ENCODE measurements around the gene STXBP5. TPM values are rescaled to one million over a fixed set of nuclear protein-coding genes. Genes with fewer than 3 reads are reported as not detected.

STXBP5 gene
- total and polyA plus RNA-seq, 9 of the 15 experiments (the other 6 are each of a cell fraction or from before 2014, with no cell fraction given) = 23.3 to 172 (median 71.5) TPM

- peak; percentile 5; the same call in 1 of the 2 replicates for TF ChIP-seq REST (IDR thresholded peaks at IDR 0.05; ENCODE audit: borderline replicate concordance)
- no peak for TF ChIP-seq REST (CRISPR knock-in tag; IDR thresholded peaks at IDR 0.05; ENCODE audit: low read depth)
- TF ChIP-seq PHB (CRISPR knock-in tag; IDR thresholded peaks at IDR 0.05) = peak; percentile 89
- TF ChIP-seq TRIM24 (IDR thresholded peaks at IDR 0.05) = 0 out of 4 replicates have a peak, but pooled peaks of 1 of the 2 experiments have one; percentile 10
- peak; percentile 73 for TF ChIP-seq ERF (CRISPR knock-in tag; IDR thresholded peaks at IDR 0.05)
- peak; percentile 81; the same call in 1 of the 2 replicates for TF ChIP-seq ESRRB (CRISPR knock-in tag; IDR thresholded peaks at IDR 0.05; ENCODE audit: borderline replicate concordance)
- TF ChIP-seq KDM1A (IDR thresholded peaks at IDR 0.05) = peak in 1 of 2 experiments; percentile 28; a peak in 1 of 4 replicates
- 0 out of 2 replicates have a peak, but pooled peaks have one; percentile 19 for TF ChIP-seq ZNF561 (CRISPR knock-in tag; conservative IDR thresholded peaks at IDR 0.05)
- 0 out of 2 replicates have a peak, but pooled peaks have one; percentile 39 for TF ChIP-seq CHAMP1 (IDR thresholded peaks at IDR 0.05)
- no peak for TF ChIP-seq NCOA6 (IDR thresholded peaks at IDR 0.05)
- TF ChIP-seq ZNF511 (CRISPR knock-in tag; IDR thresholded peaks at IDR 0.05) = no peak; the same call in 1 of the 2 replicates
- TF ChIP-seq GABPB1 (CRISPR knock-in tag; IDR thresholded peaks at IDR 0.05) = no peak
- no peak for TF ChIP-seq KLF16 (IDR thresholded peaks at IDR 0.05)
- no peak for TF ChIP-seq TCFL5 (CRISPR knock-in tag; conservative IDR thresholded peaks at IDR 0.05)
- TF ChIP-seq ZNF253 (CRISPR knock-in tag; conservative IDR thresholded peaks at IDR 0.05) = peak; percentile 76
- no peak; the same call in none of the 2 replicates for TF ChIP-seq ZNF324 (CRISPR knock-in tag; IDR thresholded peaks at IDR 0.05)
- no peak for TF ChIP-seq E2F5 (CRISPR knock-in tag; IDR thresholded peaks at IDR 0.05)
These were observed 1.5 kb upstream of the STXBP5 start (continued) for GRCh38 chr6:147202516-147203310.

All from K562 (cell line).